Left lung (tissue), 10 donors: ENCODE measurements around the gene FCHSD2. TPM values are rescaled to one million over a fixed set of nuclear protein-coding genes. Genes with fewer than 3 reads are reported as not detected.
"Not testable (repeated sequence)": the region's sequence is repeated elsewhere in the genome, so short reads cannot be mapped to it uniquely, and the experiment has no call there.

Experiments used
- ATAC-seq: fragments of 200-7000 bp; cut with Tn5 transposase; one replicate; pipeline ENCODE4 v1.9.1; 2020; ENCODE audit warnings: moderate library complexity
- DNase-seq, 4 donors: peaks; one replicate each; pipeline ENCODE4 v3.0.0-alpha.2; 2013 to 2020
- H3K27ac ChIP-seq, 2 donors: fragments of 200-600 bp; sonication (generic) in 1 of 2; one replicate each; pipeline versions ENCODE4 v1.5.0 to v1.8.0; 2020 to 2021
- H3K27me3 ChIP-seq, 2 donors: fragments of 200-600 bp; sonication (generic) in 1 of 2; one replicate each; pipeline versions ENCODE4 v1.5.0 to v1.8.0; 2020 to 2021
- H3K36me3 ChIP-seq, 2 donors: fragments of 200-600 bp; sonication (generic) in 1 of 2; one replicate each; pipeline versions ENCODE4 v1.5.0 to v1.8.0; 2020 to 2021
- H3K4me1 ChIP-seq, 2 donors: fragments of 200-600 bp; one replicate each; pipeline ENCODE4 v1.8.0; 2021
- H3K4me3 ChIP-seq, 2 donors: fragments of 200-600 bp; sonication (generic) in 1 of 2; one replicate each; pipeline versions ENCODE4 v1.5.0 to v1.8.0; 2020 to 2021; ENCODE audit warnings: mild to moderate bottlenecking in 1 of 2
- H3K9me3 ChIP-seq, 2 donors: fragments of 200-600 bp; sonication (generic) in 1 of 2; one replicate each; pipeline versions ENCODE4 v1.5.0 to v1.8.0; 2020 to 2021
- intact Hi-C, 2 donors: fragments of 100-400 bp; cut with DNase I; formaldehyde crosslinking; loops; one replicate each; pipeline versions ENCODE4 v1.11.2 to v1.14.2; 2022
- polyA plus RNA-seq, 6 donors: library from polyadenylated mRNA; unstranded; fragments of 120-200 nt; gene quantifications; one replicate each; pipeline ENCODE4 v1.2.1, GENCODE V29; 2013; ENCODE audit not compliant: insufficient read length in 6 of 6
- total RNA-seq, 2 donors: library from RNA; stranded (reverse); fragmentation: NEBNext Ultra II Directional; extraction: Animal tissue kit (Norgen Biotek cat#: 25700); gene quantifications; one replicate each; pipeline ENCODE4 v1.2.1, GENCODE V29; 2021
- TF ChIP-seq, protein P1 (sequence below), 2 donors: fragments of 200-600 bp; sonication (generic) in 1 of 2; IDR thresholded peaks; one replicate each; pipeline versions ENCODE4 v1.5.0 to v1.8.0; 2021; ENCODE audit warnings: antibody characterized with exemption in 2 of 2
- donor health status: DM: no; HTN: yes; CAD: no.
- donor health status: DM: no; HTN: no; CAD: no.

The FCHSD2 gene
- total and polyA plus RNA-seq, 8 donors = 46.2 to 58.2 (median 48.5) TPM

DNA sequence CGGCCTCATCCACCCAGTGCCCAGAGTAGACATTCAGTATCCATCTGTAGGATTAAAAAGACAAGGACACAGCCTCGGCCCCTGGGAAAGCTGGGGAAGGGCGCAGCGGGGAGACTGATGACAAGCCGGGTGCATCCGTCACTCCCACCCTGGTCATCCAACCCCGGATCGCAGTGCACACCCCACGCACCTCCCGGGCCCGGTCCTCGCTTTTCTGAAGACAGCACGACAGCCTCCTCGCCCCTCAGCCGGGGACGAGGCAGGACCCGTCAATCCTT is 1.1 kb downstream of the FCHSD2 start:
- ATAC-seq (peak; percentile 3), DNase-seq (peak in 2 of 4 donors; percentile 49 to 84)
- H3K9me3 ChIP-seq = no peaks in the 10 kb centered on the region
- peak overlapping the region; percentile 92 to 96 for H3K4me3 ChIP-seq
- intact Hi-C loops = no loop called here
- peaks cover 25 to 55% of the 10 kb centered on the region in 2 donors for H3K4me1 ChIP-seq
- H3K27ac ChIP-seq = peak overlapping the region; percentile 98 to 99
- TF ChIP-seq, protein P1, sequence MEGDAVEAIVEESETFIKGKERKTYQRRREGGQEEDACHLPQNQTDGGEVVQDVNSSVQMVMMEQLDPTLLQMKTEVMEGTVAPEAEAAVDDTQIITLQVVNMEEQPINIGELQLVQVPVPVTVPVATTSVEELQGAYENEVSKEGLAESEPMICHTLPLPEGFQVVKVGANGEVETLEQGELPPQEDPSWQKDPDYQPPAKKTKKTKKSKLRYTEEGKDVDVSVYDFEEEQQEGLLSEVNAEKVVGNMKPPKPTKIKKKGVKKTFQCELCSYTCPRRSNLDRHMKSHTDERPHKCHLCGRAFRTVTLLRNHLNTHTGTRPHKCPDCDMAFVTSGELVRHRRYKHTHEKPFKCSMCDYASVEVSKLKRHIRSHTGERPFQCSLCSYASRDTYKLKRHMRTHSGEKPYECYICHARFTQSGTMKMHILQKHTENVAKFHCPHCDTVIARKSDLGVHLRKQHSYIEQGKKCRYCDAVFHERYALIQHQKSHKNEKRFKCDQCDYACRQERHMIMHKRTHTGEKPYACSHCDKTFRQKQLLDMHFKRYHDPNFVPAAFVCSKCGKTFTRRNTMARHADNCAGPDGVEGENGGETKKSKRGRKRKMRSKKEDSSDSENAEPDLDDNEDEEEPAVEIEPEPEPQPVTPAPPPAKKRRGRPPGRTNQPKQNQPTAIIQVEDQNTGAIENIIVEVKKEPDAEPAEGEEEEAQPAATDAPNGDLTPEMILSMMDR (IDR thresholded peaks at IDR 0.05) = no peak
- peaks cover 0 to 8% of the 10 kb centered on the region in 2 donors for H3K36me3 ChIP-seq
- H3K27me3 ChIP-seq = no peaks in the 10 kb centered on the region

DNA sequence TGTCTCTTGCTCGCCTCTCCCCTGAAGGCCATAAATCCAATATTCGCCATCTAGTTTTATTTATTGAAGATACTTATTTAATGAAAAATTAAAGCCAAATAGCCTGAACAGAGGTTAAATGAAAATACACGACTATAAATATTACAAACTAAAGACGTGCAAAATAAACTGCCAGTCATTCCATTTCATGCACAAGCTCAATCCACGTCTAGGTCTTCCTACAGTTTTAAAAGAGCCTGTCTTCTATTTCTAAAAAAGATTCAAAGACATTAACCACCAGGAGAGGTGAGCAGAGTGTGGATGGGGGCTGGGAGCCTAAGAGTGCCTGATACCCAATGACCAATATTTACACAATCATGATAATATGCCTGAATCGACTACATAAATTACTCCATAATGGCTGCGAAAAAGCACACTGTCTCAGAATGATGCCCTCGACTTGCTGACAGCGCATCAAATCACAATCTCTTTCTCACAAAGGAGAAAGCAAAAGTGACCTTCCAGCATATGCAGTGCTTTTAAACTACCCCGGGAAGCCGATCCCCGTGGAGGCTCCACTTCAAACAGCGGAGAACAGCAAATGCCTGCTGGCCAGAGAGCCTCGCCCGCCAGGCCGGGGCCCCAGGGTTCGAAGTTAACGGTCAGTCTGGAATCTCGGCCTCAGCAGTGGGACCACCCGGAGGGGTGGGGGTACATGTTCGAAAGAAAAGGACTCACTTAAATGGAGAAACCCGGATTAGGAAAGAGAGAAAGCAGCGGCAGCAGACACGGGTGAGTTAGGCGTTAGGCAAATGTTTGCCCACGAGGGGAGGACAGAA is 1.7 kb downstream of the FCHSD2 start:
- no peak for ATAC-seq
- no peaks in the 10 kb centered on the region for H3K27me3 ChIP-seq
- TF ChIP-seq, protein P1 (IDR thresholded peaks at IDR 0.05) = no peak
- H3K27ac ChIP-seq = peak overlapping the region; percentile 98 to 99
- peak in 2 of 4 donors; percentile 30 to 84 for DNase-seq
- H3K4me3 ChIP-seq = peak overlapping the region; percentile 92 to 96
- peaks cover 0 to 8% of the 10 kb centered on the region in 2 donors for H3K36me3 ChIP-seq
- no peaks in the 10 kb centered on the region for H3K9me3 ChIP-seq
- peaks cover 25 to 55% of the 10 kb centered on the region in 2 donors for H3K4me1 ChIP-seq
- intact Hi-C loops = no loop called here

- no peak for DNase-seq
- Histone ChIP-seq H3K27me3 (no peaks in the 10 kb centered on the region), H3K4me1 (peaks cover 25 to 62% of the 10 kb centered on the region in 2 donors), H3K4me3 (peak overlapping the region in 1 of 2 donors; percentile 96), H3K27ac (peak overlapping the region; percentile 98 to 99), H3K9me3 (no peaks in the 10 kb centered on the region), H3K36me3 (peaks cover 0 to 8% of the 10 kb centered on the region in 2 donors)
- ATAC-seq = no peak
- TF ChIP-seq, protein P1 (IDR thresholded peaks at IDR 0.05) = no peak
- intact Hi-C loops = no loop called here
Observed at GRCh38 chr11:73139476-73140198, 2.5 kb downstream of the FCHSD2 start.

- Histone ChIP-seq H3K4me3 (no peak overlapping the region), H3K4me1 (peaks cover 17 to 48% of the 10 kb centered on the region in 2 donors), H3K27me3 (no peaks in the 10 kb centered on the region), H3K36me3 (peaks cover 0 to 10% of the 10 kb centered on the region in 2 donors), H3K27ac (peak overlapping the region in 1 of 2 donors; percentile 20), H3K9me3 (no peaks in the 10 kb centered on the region)
- ATAC-seq = no peak
- no peak for DNase-seq
- intact Hi-C loops = no loop called here
- TF ChIP-seq, protein P1 (IDR thresholded peaks at IDR 0.05) = no peak
Observed at GRCh38 chr11:73137944-73138274, 4.2 kb downstream of the FCHSD2 start.

DNA sequence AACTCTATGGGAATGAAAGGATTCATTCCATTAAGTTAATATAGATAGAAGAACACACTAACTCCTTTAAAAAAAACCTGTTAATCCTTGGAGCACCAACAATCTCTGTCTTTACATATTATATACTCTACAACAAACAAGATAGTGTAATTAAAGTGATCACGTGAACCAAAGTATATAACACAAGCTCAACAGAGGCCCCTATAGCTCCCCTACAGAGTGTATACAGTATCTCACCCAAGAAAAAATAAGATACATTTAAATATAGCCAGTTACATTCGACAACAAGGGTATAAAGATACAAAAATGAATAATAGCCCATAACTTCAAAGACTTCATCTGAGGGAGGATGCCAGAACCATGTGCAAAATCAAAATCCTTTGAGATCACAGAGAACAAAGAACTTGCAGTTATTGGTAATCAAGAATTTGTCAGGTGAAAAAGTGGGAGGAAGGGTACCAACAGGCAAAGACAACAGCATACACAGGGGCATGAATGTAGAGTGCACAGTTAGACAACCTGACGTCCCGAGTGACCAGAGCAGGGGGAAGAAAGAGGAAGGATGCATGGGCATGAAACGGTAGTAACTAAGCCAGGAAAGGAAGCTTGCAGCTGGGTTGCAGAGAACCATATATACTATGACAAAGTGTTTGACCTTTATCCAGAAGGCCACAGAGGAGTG is 4.7 kb downstream of the FCHSD2 start:
- Histone ChIP-seq H3K27ac (peak overlapping the region in 1 of 2 donors; percentile 20), H3K4me1 (peaks cover 17 to 47% of the 10 kb centered on the region in 2 donors), H3K9me3 (no peaks in the 10 kb centered on the region), H3K36me3 (peaks cover 0 to 13% of the 10 kb centered on the region in 2 donors), H3K27me3 (no peaks in the 10 kb centered on the region), H3K4me3 (no peak overlapping the region)
- intact Hi-C loops = no loop called here
- DNase-seq = no peak
- TF ChIP-seq, protein P1 (IDR thresholded peaks at IDR 0.05) = no peak
- ATAC-seq = no peak

DNA sequence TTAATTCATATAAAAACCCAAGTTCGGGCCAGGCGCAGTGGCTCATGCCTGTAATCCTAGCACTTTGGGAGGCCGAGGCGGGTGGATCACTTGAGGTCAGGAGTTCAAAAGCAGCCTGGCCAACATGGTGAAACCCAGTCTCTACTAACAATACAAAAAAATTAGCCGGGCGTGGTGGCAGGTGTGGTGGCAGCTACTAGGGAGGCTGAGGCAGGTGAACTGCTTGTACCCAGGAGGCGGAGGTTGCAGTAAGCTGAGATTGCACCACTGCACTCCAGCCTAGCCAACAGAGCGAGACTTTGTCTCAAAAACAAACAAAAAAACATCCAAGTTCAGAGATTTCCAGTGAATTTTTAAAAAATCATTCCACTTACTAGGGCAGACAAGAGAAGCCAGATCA is 5.4 kb downstream of the FCHSD2 start:
- DNase-seq, intact Hi-C loops, H3K27ac ChIP-seq: not testable (repeated sequence)

More for the DNA sequence above, 5.4 kb downstream of the FCHSD2 start:
- ATAC-seq, H3K9me3 ChIP-seq, H3K4me3 ChIP-seq, H3K27me3 ChIP-seq: not testable (repeated sequence)
- Histone ChIP-seq H3K4me1 (peaks cover 17 to 47% of the 10 kb centered on the region in 2 donors), H3K36me3 (peaks cover 0 to 13% of the 10 kb centered on the region in 2 donors)
